Mesenchymal stem cell (in vitro differentiated cells and primary cell): ENCODE measurements around the gene SATB1.

Experiments used
- DNase-seq: peaks from one replicate; pipeline ENCODE4 v3.0.0-alpha.2; 2013
- H2AFZ ChIP-seq: one replicate; pipeline ENCODE4 v1.6.1; 2013; ENCODE audit warnings: low read depth, mild to moderate bottlenecking, control low read depth, inconsistent platforms, low read length, moderate library complexity
- H2AK5ac ChIP-seq: 2 replicates; pipeline ENCODE4 v1.6.1; 2013; ENCODE audit warnings: low read length, moderate library complexity, mild to moderate bottlenecking, inconsistent platforms; ENCODE audit not compliant: severe bottlenecking
- H2BK120ac ChIP-seq: one replicate; pipeline ENCODE4 v1.6.1; 2013; ENCODE audit warnings: low read depth, mild to moderate bottlenecking, inconsistent platforms, low read length, moderate library complexity
- H2BK12ac ChIP-seq, 2 experiments: one replicate each; pipeline ENCODE4 v1.6.1; 2013; ENCODE audit warnings: inconsistent platforms in 2 of 2, low read length in 2 of 2, mild to moderate bottlenecking in 2 of 2, moderate library complexity in 2 of 2, control low read depth in 1 of 2
- H2BK15ac ChIP-seq: one replicate; pipeline ENCODE4 v1.6.1; 2013; ENCODE audit warnings: mild to moderate bottlenecking, low read depth, inconsistent platforms; ENCODE audit not compliant: poor library complexity, severe bottlenecking
- H2BK5ac ChIP-seq: 2 replicates; pipeline ENCODE4 v1.6.1; 2013; ENCODE audit warnings: low read depth, mild to moderate bottlenecking, low read length, control low read depth, inconsistent platforms; ENCODE audit not compliant: poor library complexity, severe bottlenecking
- H3K14ac ChIP-seq, 2 experiments: one replicate each; pipeline ENCODE4 v1.6.1; 2013; ENCODE audit warnings: inconsistent platforms in 2 of 2, low read length in 2 of 2, control low read depth in 1 of 2, mild to moderate bottlenecking in 1 of 2, moderate library complexity in 1 of 2
- H3K18ac ChIP-seq, 2 experiments: one replicate each; pipeline ENCODE4 v1.6.1; 2013; ENCODE audit warnings: inconsistent platforms in 2 of 2, low read length in 2 of 2, control low read depth in 1 of 2, low read depth in 1 of 2, mild to moderate bottlenecking in 1 of 2
- H3K23ac ChIP-seq, 2 experiments: one replicate each; pipeline ENCODE4 v1.6.1; 2013; ENCODE audit warnings: inconsistent platforms in 2 of 2, low read length in 2 of 2, mild to moderate bottlenecking in 2 of 2, moderate library complexity in 2 of 2, control low read depth in 1 of 2
- H3K27ac ChIP-seq: 2 replicates; pipeline ENCODE4 v1.5.1; 2013; ENCODE audit warnings: mild to moderate bottlenecking, moderate library complexity, low read length, control low read depth, inconsistent platforms; ENCODE audit not compliant: poor library complexity, severe bottlenecking
- H3K27me3 ChIP-seq, 2 experiments: 2 replicates each; pipeline versions ENCODE4 v1.6.1 to v1.7.0; 2013; ENCODE audit warnings: low read length in 2 of 2, mild to moderate bottlenecking in 2 of 2, moderate library complexity in 2 of 2, control low read depth in 1 of 2, inconsistent platforms in 1 of 2; ENCODE audit not compliant: control insufficient read depth in 1 of 2, insufficient read depth in 1 of 2
- H3K36me3 ChIP-seq, 2 experiments: 2 replicates each; pipeline versions ENCODE4 v1.6.1 to v1.7.0; 2013; ENCODE audit warnings: low read length in 2 of 2, control low read depth in 1 of 2, inconsistent platforms in 1 of 2, low read depth in 1 of 2, mild to moderate bottlenecking in 1 of 2; ENCODE audit not compliant: insufficient read depth in 2 of 2, control insufficient read depth in 1 of 2
- H3K4ac ChIP-seq, 2 experiments: one replicate each; pipeline ENCODE4 v1.6.1; 2013; ENCODE audit warnings: inconsistent platforms in 2 of 2, low read length in 2 of 2, mild to moderate bottlenecking in 2 of 2, moderate library complexity in 2 of 2, control low read depth in 1 of 2, low read depth in 1 of 2
- H3K4me1 ChIP-seq: 2 replicates; pipeline ENCODE4 v1.6.1; 2013; ENCODE audit warnings: low read depth, low read length, control low read depth; ENCODE audit not compliant: control insufficient read depth, insufficient read depth
- H3K4me2 ChIP-seq: 2 replicates; pipeline ENCODE4 v1.6.1; 2013; ENCODE audit warnings: low read length, mild to moderate bottlenecking, inconsistent platforms; ENCODE audit not compliant: poor library complexity, severe bottlenecking
- H3K4me3 ChIP-seq, 2 experiments: 2 replicates each; pipeline versions ENCODE4 v1.5.1 to v1.7.0; 2013; ENCODE audit warnings: low read length in 2 of 2, mild to moderate bottlenecking in 2 of 2, control low read depth in 1 of 2, low read depth in 1 of 2; ENCODE audit not compliant: insufficient read depth in 1 of 2
- H3K79me1 ChIP-seq: replicated peaks from 2 replicates; pipeline ENCODE4 v1.6.1; 2013; ENCODE audit warnings: mild to moderate bottlenecking, control low read depth, low read length, inconsistent platforms; ENCODE audit not compliant: poor library complexity, severe bottlenecking
- H3K9ac ChIP-seq: 2 replicates; pipeline ENCODE4 v1.7.0; 2013; ENCODE audit warnings: mild to moderate bottlenecking, low read length, moderate library complexity
- H3K9me3 ChIP-seq: 2 replicates; pipeline ENCODE4 v1.7.0; 2013; ENCODE audit warnings: mild to moderate bottlenecking, low read length; ENCODE audit not compliant: control insufficient read depth
- H4K8ac ChIP-seq: one replicate; pipeline ENCODE4 v1.6.1; 2013; ENCODE audit warnings: inconsistent platforms, mild to moderate bottlenecking, low read length, moderate library complexity
- H4K91ac ChIP-seq: one replicate; pipeline ENCODE4 v1.6.1; 2013; ENCODE audit warnings: mild to moderate bottlenecking, low read length, inconsistent platforms
- WGBS: methylation state at CpG from one replicate; pipeline ENCODE4 v1.1.7; 2013; ENCODE audit warnings: mixed read lengths; 5-methylcytosine and 5-hydroxymethylcytosine counted together

Gene SATB1

GRCh38 chr3:18301781-18302180, 123.4 kb downstream of the SATB1 start:
- no peak overlapping the region for H4K8ac ChIP-seq
- H3K9ac ChIP-seq = no peak overlapping the region
- 86% methylated on average over 1 of the region's 1 CpG for WGBS
- no peak overlapping the region for H3K27ac ChIP-seq
- H2BK5ac ChIP-seq = no peak overlapping the region
- no peak overlapping the region for H3K4ac ChIP-seq
- no peak for DNase-seq
- no peak overlapping the region for H2BK120ac ChIP-seq
- H3K18ac ChIP-seq = no peak overlapping the region
- H3K27me3 ChIP-seq = no peaks in the 10 kb centered on the region
- no peaks in the 10 kb centered on the region for H3K36me3 ChIP-seq
- no peak overlapping the region for H2BK12ac ChIP-seq
- H3K23ac ChIP-seq = no peak overlapping the region
- H3K4me2 ChIP-seq = no peak overlapping the region
- H3K4me1 ChIP-seq = no peaks in the 10 kb centered on the region
- no peak overlapping the region for H2AK5ac ChIP-seq
- H2AFZ ChIP-seq = no peak overlapping the region
- H3K9me3 ChIP-seq = peaks cover 14% of the 10 kb centered on the region
- H4K91ac ChIP-seq = no peak overlapping the region
- no peak overlapping the region for H2BK15ac ChIP-seq
- no peaks in the 10 kb centered on the region for H3K79me1 ChIP-seq
- H3K4me3 ChIP-seq = no peak overlapping the region
- H3K14ac ChIP-seq = no peak overlapping the region

GRCh38 chr3:18300916-18301315, 124.2 kb downstream of the SATB1 start:
- Histone ChIP-seq H3K18ac (no peak overlapping the region), H2BK12ac (no peak overlapping the region), H2BK120ac (no peak overlapping the region), H3K4ac (no peak overlapping the region), H3K23ac (no peak overlapping the region), H3K9ac (no peak overlapping the region), H3K36me3 (no peaks in the 10 kb centered on the region), H3K79me1 (no peaks in the 10 kb centered on the region), H3K14ac (no peak overlapping the region), H3K4me3 (no peak overlapping the region), H3K27ac (no peak overlapping the region), H2BK15ac (no peak overlapping the region), H3K27me3 (no peaks in the 10 kb centered on the region), H3K4me1 (no peaks in the 10 kb centered on the region), H2BK5ac (no peak overlapping the region), H2AK5ac (no peak overlapping the region), H4K91ac (no peak overlapping the region), H4K8ac (no peak overlapping the region), H3K9me3 (peaks cover 17% of the 10 kb centered on the region), H2AFZ (no peak overlapping the region), H3K4me2 (no peak overlapping the region)
- WGBS = no CpG with 5 or more reads among the region's 3 CpGs
- peak; percentile 7 for DNase-seq

- no peak overlapping the region for H2AFZ ChIP-seq
- H2BK12ac ChIP-seq = no peak overlapping the region
- H3K36me3 ChIP-seq = no peaks in the 10 kb centered on the region
- no peak overlapping the region for H2BK120ac ChIP-seq
- H3K4me2 ChIP-seq = no peak overlapping the region
- no peaks in the 10 kb centered on the region for H3K27me3 ChIP-seq
- DNase-seq = no peak
- H3K79me1 ChIP-seq = no peaks in the 10 kb centered on the region
- H3K4ac ChIP-seq = no peak overlapping the region
- no peak overlapping the region for H2BK15ac ChIP-seq
- no peak overlapping the region for H4K91ac ChIP-seq
- peaks cover 17% of the 10 kb centered on the region for H3K9me3 ChIP-seq
- peaks cover 7% of the 10 kb centered on the region for H3K4me1 ChIP-seq
- no peak overlapping the region for H4K8ac ChIP-seq
- H3K18ac ChIP-seq = no peak overlapping the region
- H3K23ac ChIP-seq = no peak overlapping the region
- no peak overlapping the region for H3K9ac ChIP-seq
- H3K4me3 ChIP-seq = no peak overlapping the region
- no peak overlapping the region for H2AK5ac ChIP-seq
- no peak overlapping the region for H3K14ac ChIP-seq
- no peak overlapping the region for H3K27ac ChIP-seq
- H2BK5ac ChIP-seq = no peak overlapping the region
Measured at GRCh38 chr3:18297126-18297525, 128.0 kb downstream of the SATB1 start.
